ENCODE data around the gene NHLRC3.
"Not testable (repeated sequence)": the region's sequence is repeated elsewhere in the genome, so short reads cannot be mapped to it uniquely, and the experiment has no call there.

The NHLRC3 gene, protein sequence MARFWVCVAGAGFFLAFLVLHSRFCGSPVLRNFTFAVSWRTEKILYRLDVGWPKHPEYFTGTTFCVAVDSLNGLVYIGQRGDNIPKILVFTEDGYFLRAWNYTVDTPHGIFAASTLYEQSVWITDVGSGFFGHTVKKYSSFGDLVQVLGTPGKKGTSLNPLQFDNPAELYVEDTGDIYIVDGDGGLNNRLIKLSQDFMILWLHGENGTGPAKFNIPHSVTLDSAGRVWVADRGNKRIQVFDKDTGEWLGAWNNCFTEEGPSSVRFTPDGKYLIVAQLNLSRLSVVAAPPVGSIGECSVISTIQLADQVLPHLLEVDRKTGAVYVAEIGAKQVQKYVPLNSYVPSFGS

DNA sequence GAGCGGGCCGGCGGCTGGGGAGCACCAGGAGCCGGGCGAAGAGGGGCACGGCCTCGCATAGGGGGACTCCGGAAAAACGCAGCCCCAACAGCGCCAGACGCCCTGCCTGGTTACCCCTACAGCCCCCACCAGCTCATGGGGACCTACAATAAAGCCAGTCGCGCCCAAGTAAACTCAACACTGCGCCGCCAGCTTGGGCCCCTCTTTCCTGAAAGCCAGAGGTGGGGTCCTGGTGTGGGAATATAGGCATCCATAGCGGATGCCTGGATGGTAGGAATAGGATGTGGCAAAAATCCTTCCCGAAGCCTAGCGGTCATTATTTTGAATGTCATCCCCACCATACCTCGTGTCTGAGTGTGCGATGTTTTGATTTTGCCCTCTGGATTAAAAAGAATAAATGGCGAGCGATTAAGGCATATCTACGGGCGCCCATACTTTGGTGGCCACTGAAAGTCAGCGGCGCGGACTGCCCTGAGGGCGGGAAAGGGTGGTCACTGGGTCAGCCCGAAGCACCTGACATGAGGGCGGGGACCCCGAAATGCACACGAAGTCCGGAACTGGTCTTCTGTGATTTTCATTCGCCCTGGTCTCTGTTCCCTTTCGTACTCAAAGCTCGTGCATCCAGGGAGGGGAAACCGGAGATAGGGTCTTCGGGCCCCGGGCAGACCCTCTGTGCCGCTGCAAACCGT lies at the start of gene NHLRC3, which contains the start of gene PROSER1:
TSS of gene NHLRC3 (plus strand) at position 577 of the 689 bp plus-strand sequence. CDS start 184 bp downstream, outside the sequence.
TSS of gene PROSER1 (minus strand) at position 210 of the 689 bp plus-strand sequence. CDS start 847 bp downstream, outside the sequence.
- H3K4me3 ChIP-seq (ENCODE audit: low read depth, low read length), result peak within 1 kb of the TSS; percentile 81
- TF ChIP-seq, protein P1, sequence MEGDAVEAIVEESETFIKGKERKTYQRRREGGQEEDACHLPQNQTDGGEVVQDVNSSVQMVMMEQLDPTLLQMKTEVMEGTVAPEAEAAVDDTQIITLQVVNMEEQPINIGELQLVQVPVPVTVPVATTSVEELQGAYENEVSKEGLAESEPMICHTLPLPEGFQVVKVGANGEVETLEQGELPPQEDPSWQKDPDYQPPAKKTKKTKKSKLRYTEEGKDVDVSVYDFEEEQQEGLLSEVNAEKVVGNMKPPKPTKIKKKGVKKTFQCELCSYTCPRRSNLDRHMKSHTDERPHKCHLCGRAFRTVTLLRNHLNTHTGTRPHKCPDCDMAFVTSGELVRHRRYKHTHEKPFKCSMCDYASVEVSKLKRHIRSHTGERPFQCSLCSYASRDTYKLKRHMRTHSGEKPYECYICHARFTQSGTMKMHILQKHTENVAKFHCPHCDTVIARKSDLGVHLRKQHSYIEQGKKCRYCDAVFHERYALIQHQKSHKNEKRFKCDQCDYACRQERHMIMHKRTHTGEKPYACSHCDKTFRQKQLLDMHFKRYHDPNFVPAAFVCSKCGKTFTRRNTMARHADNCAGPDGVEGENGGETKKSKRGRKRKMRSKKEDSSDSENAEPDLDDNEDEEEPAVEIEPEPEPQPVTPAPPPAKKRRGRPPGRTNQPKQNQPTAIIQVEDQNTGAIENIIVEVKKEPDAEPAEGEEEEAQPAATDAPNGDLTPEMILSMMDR (IDR thresholded peaks at IDR 0.05; ENCODE audit: borderline replicate concordance, insufficient read depth, low read depth, low read length), result no peak

DNA sequence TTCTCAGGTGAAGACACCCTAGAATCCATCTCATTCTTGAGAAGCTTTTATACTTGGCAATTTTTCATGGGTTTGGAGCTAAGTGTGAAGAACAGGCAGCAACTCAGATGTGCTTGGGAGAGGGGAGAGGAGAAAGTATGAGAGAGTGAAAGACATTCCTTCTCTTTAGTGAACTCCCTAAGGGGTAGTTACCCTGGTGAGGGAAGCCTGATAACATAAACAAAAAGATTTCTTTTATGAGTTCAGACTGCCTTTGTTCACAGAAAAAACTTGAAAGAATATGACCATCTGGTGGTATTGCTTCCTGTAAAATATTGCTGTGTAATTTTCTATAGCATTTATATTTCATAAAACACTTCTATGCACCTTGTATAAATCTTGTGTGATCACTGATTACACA lies 47.6 kb upstream of the NHLRC3 start, which contains the start of gene STOML3:
TSS of gene STOML3 (minus strand) at position 139 of the 400 bp plus-strand sequence. CDS start at position 29, 110 bp downstream.
- TF ChIP-seq, protein P1 (IDR thresholded peaks at IDR 0.05; ENCODE audit: borderline replicate concordance, insufficient read depth, low read depth, low read length), result no peak
- no peak within 1 kb of the TSS for H3K4me3 ChIP-seq (ENCODE audit: low read depth, low read length)

DNA sequence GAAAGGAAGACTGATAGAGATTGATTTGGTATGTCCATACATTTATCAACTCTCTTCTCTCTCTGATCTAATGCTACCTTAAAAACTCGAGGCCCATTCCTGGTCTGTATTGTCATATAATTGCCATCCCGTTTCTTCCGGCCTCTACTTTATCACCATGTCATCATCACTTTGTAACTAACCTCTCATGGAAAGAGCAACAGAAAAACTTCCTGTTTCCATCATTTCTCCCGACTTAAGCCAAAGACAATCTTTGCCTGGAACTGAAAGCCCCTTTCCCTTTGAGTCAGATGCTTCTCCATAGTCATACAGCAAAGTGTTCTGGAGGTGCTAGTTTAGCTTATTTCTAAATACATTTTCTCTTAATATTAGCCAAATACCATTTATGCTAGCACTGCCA lies 44.9 kb upstream of the NHLRC3 start:
- H3K4me3 ChIP-seq (ENCODE audit: low read depth, low read length), result no peak overlapping the region
- TF ChIP-seq, protein P1 (IDR thresholded peaks at IDR 0.05; ENCODE audit: borderline replicate concordance, insufficient read depth, low read depth, low read length), result no peak

DNA sequence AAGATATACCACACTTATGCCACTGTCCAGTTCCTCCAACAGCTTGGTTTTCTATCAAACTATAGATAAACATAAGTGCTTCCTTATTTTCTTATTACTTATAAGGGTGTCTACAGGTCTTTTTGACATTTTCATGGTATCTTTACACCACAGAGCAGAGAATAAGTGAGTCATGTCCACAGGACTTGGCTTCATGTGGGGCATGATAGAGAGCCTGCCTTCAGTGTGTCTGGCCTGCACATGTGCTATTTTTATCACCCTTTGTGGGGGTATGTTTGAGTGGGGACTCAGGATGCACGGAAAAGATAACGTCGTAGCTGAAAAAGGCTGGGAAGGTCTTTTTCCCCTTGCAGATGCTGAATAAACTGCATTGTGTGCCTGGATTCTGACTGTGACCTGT lies 39.5 kb upstream of the NHLRC3 start:
- no peak overlapping the region for H3K4me3 ChIP-seq (ENCODE audit: low read depth, low read length)
- TF ChIP-seq, protein P1 (IDR thresholded peaks at IDR 0.05; ENCODE audit: borderline replicate concordance, insufficient read depth, low read depth, low read length), result no peak

DNA sequence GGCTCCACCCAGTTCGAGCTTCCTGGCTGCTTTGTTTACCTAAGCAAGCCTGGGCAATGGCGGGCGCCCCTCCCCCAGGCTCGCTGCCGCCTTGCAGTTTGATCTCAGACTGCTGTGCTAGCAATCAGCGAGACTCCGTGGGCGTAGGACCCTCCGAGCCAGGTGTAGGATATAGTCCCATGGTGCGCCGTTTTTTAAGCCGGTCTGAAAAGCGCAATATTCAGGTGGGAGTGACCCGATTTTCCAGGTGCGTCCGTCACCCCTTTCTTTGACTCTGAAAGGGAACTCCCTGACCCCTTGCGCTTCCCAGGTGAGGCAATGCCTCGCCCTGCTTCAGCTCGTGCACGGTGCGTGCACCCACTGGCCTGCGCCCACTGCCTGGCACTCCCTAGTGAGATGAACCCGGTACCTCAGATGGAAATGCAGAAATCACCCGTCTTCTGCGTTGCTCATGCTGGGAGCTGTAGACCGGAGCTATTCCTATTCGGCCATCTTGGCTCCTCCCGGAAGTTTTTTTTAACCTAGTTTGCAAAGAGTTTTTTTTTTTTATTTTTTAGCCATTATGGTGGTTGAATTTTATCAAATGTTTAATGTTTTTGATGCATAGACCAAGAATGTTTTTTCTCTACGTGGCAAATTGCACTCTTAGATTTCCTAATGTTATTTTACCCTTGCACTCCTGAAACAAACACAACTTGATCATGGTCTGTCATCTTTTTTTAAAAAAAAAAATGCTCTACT lies 31.7 kb upstream of the NHLRC3 start:
- H3K4me3 ChIP-seq (ENCODE audit: low read depth, low read length), result not testable (repeated sequence)

DNA sequence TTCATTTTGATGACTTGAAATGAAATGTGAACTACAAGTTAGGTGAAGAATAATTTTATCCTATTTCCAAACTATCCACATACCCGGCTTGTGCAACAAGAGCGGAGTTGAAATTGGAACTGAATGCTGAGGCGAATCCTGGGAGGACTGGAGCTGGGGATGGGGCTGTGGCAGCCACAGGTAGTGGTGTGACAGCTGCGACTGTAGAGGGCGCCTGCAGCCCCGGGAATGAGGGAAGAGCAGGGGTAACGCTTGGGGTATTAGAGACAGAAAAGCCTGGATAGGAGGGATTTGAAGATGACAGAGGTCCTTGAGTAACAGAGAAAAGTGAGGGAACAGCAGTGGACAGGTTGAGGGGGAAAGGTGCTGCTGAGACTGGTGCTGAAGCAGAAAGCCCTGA lies 25.6 kb upstream of the NHLRC3 start:
- H3K4me3 ChIP-seq (ENCODE audit: low read depth, low read length), result no peak overlapping the region
- TF ChIP-seq, protein P1 (IDR thresholded peaks at IDR 0.05; ENCODE audit: borderline replicate concordance, insufficient read depth, low read depth, low read length), result no peak

DNA sequence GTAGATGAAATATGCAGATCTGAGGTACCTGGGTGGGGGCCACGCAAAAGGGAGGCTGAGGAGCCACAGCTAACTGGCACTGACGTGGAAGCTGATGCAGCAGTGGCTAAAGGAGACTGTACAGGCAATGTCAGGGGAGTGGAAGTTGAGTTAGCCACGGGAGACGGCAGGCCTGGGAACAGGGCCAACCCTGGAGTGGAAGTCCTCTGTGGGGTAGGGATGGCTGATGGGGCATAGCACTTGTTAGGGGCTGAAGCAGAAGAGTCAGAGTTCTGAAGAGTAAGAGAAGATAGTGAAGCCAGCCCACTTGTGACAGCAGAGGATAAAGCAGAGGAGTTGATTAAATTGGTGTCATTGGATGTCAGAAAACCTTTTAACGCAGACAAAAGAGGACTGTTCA lies 24.8 kb upstream of the NHLRC3 start:
- TF ChIP-seq, protein P1 (IDR thresholded peaks at IDR 0.05; ENCODE audit: borderline replicate concordance, insufficient read depth, low read depth, low read length), result no peak

More for the DNA sequence above, 24.8 kb upstream of the NHLRC3 start:
- H3K4me3 ChIP-seq (ENCODE audit: low read depth, low read length), result no peak overlapping the region

Measured in GM12875 (cell line).